Retina (tissue), 1 donor: ENCODE results near the gene WDR55.
"Not testable (repeated sequence)": the region's sequence is repeated elsewhere in the genome, so short reads cannot be mapped to it uniquely, and the experiment has no call there.

Experiments used
- DNase-seq: peaks from one replicate; pipeline ENCODE4 v3.0.0-alpha.2; 2016

WDR55 gene

DNA sequence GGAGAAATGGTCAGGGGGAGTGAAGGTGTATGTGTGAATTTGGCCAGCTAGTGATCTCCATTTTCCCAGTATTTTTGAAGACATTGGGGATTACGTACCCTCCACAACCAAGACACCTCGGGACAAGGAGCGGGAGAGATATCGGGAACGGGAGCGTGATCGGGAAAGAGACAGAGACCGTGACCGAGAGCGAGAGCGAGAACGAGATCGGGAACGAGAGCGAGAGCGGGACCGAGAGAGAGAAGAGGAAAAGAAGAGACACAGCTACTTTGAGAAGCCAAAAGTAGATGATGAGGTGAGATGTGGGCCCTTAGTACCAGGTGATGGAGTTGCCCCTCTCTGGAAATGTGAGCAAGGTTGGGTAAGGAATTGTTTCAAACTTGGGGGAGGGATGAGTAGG lies 5.8 kb upstream of the WDR55 start:
- DNase-seq, result no peak

DNA sequence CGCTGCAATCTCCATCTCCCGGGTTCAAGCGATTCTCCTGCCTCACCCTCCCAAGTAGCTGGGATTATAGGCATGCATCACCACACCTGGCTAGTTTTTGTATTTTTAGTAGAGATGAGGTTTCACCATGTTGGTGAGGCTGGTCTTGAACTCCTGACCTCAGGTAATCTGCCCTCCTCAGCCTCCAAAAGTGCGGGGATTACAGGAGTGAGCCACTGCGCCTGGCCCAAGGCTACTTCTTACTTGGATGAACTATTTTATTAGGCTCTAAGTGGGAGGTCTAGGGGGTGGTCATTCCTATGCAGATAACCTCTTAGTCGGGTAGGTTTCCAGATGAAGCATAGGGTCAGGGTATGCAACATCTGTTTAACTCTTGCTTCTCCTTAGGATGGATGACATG lies 4.3 kb upstream of the WDR55 start:
- not testable (repeated sequence) for DNase-seq

DNA sequence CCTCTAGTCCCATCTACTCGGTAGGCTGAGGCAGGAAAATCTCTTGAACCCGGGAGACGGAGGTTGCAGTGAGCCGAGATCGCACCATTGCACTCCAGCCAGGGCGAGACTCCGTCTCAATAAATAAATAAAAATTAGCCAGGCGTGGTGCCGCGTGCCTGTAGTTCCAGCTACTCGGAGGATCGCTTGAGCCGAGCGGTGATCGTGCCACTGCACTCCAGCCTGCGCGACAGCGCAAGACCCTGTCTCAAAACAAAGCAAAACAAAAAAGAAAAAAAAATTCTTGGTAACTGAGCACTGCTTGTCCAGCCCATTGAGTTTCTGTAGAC lies 710 bp upstream of the WDR55 start:
- no peak for DNase-seq

DNA sequence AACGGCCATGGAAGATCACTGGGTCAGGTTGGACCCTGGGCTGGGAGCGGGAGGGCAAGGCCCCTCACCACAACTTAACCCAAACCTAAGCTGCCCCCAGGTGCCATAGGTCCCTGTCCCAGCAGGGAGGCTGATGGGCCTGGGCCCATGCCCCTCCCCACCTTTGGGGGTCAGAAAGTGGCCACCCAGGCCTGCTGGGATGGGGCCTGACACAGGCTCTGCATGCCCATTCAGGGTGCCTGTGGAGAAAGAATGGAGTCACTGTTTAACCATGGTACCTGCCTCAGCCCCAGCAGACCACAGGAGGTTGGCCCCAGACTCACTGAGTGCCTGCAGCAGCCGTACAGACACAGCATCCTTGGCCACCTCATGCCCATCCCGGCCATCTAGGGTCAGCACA lies 6.3 kb downstream of the WDR55 start:
- not testable (repeated sequence) for DNase-seq

DNA sequence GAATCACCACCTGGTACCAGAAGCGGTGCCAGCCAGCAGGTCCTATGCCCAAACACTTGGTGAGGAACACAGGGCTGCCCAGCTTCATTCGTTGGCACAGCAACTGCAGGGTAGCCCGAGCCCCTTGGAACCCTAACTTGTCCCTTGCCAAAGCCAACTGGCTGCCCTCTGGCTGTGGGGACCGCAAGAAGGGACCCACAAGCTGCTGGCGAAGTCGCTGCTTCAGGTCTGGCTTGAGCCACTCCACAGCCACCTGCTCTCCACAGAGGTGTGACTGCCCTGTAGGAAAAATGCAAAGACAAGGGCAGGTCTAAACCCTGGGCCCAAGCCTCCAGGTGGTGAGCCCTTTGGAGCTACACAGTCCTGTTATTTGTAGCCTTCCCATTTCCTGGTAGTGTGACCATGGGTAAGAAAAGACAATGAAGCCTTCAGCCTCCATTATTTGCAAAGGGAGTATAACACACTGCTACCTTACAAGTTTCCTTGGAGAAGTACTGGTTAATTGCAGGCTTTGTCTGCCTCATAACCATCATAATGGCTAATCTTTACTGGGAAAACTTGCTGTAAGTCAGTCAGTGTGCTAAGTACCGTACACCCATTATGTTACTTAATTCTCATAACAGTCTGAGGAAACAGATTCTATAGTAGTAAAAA lies 6.9 kb downstream of the WDR55 start:
- no peak for DNase-seq

DNA sequence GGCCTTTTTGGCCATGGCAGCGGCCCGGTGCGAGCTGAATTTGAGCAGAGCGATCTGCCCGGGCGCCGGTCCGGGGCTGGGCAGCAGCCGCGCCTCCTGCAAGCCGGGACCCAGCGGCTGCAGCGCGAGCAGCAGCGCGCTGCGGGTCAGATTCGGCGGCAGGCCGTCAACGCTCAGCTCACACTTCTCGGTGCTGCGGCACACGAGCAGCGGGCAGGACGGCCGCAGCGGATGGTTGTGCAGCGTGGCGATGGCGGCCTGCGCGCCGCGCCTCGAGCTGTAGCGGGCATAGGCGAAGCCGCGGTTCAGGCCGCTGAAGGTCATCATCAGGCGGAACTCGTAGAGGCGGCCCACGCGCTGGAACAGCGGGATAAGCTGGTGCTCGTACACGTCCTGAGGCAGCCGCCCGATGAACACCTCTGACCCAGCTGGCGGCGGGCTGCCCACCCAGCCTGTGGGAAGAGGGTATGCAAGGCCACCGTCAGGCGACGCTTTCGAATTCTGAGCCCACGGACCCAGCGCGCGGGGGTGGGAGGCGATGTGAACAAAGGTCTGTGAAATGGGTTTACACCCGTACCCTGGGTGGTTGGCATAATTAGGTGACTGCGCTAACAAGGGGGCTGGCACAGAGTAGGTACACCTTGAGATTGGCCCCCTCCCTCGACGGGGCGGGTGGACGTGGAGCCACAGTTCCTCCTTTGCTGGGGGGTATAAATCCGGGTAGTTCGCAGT lies 7.9 kb downstream of the WDR55 start:
- DNase-seq, result peak; percentile 72

DNA sequence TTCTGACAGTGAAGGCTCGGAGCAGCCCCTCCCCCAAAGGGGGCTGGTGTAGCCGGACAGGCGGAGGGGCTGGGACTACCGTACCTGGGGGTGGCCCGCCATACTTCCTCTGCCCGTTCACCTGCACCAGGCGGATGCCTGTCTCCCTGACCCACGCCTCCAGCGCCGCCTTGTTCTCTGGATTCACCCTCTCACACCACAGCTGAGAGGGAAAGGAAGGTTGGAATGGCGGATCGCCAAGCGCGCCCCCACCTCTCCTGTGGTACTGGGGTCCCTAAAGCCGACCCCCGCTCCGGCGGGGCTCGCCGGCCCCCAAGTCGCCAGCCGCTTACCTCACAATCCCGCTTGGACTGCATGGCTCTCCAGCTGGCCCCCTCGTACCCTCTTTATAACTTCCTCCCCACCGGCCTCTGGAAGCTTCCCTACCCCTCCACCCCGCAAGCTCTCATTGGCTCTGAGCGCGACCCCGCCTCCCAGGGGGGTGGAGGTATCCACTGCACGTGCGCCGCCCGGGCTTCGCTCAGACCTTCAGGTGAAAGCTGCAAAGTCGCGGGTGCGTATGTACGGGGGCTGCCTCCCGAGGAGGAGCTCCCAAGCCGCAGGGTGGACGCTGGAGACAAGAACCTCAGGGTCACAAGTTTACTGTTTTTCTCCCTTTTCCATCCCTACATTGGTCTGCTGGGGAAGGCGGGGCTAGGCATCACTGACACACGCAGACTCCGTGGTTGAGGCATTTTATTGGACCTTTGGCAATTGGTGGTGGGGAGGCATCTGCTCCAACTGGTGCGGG lies 8.7 kb downstream of the WDR55 start, which contains the start of gene DND1:
Gene DND1, minus strand, starts transcription at position 390 of the 790 bp plus-strand sequence. Its CDS starts 34 bp downstream, at position 356.
- no peak for DNase-seq

DNA sequence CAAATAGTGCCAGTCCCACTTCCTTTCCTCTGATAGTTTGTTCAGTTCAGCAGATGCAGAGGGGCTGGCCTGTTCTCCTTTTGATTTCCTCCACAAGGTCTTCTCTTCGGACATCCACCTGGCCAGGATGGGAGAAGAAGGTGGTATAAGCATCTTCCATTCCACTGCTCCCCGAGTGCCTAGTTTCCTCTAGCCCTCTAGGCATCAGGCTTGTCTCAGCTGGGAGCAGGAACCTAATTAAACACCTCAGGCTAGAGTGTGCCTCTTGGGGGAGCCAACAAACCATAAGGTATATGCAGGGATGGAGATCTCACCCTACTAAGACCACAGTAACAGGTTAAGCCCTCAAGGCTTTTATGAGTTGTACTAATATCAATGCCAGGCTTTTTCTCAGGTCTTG lies 9.5 kb downstream of the WDR55 start:
- no peak for DNase-seq

DNA sequence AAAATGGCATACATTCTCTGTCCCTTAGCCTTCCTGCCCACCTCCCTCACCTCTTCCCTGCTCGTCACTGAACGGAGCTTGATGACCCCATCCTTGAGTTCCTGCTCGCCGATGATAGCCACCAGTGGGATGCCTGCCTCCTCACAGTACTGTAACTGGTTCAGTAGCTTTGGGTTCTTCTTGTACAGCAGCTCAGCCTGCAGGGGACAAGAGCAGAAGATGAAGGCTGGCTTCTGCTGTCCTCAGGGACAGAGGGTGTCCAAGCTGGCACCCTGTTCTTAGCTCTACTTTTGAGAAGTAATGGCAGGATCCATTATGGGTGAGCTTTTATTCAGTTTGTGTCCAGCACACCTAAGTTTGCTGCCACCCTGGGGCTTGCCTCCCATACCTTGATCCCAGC lies 9.9 kb downstream of the WDR55 start:
- DNase-seq, result no peak

DNA sequence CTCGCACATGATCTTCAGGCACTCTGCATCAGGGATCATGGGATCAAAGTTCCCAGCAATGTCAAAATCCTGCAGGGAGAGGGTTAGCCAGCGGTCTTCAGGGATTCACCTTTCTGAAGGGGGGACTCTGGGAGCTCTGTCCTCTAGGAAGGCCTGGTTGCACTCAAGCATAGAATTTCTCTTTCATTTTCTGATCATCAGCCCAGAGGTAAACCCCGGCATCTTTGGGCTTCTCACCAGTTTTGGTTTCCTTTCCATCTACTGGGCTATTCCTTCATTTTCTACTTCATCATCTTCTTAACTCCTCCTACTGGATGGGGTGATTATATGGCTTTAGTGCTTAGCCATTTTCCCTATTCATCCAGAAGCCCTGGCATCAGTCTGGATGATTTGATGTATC lies 13.2 kb downstream of the WDR55 start:
- no peak for DNase-seq

DNA sequence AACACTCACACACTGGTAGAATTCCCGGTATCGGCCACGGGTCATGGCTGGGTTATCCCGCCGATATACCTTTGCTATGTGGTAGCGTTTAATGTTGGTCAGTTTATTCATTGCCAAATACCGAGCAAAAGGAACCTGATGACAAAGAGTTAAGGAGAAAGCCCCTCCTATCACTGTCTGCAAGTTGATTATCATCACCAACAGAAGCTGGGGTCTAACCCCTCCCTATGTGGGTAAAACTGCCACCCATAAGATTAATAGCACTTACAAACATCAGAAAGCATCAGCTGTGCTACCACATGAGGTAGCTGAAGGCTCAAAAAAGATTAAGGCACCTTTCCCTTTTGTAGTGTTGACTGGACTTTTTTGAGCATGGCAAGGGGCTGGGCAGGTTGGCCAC lies 14.3 kb downstream of the WDR55 start:
- no peak for DNase-seq

DNA sequence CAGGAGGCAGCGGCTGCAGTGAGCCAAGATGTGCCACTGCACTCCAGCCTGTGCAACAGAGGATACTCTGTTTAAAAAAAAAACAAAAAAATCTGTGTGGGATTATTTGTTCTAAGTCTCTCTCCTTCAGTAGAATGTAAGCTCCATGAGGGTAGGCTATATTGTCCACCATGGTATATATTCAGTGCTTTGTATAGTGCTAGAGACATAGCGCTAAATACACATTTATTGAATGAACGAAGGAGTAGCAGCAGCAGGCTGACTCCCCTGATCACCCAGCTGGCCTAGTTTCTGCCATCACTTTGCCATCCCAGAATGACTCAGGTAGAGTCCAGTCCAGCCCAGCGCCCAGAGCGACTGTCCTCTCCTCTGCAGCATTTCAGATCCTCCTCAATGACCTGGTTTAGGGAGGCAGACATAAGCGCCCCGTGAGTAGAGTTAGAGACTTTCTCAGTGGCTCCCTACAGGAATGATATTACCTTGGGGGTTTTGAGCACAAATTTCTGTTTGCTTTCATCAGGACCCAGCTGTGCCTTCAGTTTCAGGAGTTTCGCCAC lies 25.8 kb downstream of the WDR55 start:
- no peak for DNase-seq

DNA sequence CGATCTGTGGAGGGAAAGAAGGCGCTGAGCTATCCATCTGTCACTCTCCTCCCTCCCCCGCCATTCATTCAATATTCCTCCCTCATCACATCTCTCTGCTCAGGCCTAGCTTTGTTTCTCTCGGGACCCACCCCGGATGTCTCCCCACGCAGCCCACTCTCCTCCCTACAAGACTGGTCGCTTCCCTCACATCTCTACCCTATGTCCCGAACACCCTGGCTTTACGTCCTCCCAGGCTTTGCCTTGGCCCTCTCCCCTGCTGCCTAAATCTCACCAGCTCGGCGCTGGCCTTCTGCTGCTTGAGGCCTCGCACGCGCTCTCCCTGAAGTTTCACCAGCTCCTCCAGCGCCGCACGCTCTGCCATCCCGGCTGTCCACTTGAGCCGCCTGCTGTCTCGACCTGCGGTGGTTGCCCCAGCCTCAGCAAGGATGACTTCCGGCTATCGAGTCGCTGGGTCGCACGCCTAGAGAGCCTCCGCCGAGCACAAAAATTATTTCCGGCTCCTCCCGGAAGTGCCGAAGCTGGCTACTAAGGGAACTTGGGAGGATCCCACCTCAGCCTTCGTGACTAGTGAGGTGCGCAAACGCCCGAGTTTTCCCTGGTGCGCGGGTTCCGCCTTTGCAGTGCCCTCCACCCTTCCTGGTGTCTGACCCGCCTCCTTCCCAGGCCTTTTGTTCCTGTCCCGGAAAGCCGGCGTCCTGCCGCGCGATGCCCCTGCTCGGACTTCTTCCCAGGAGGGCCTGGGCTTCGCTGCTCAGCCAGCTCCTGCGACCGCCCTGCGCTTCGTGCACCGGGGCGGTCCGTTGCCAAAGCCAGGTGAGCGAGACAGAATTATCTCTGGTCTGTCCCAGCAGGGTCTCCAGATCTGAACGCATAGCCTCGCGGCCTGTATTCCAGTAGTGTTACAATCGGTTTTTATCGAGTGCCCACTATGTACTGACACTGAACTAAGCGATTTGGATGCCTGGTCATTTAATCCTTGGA lies 26.5 kb downstream of the WDR55 start, which contains the start of the genes HARS1 and HARS2:
Gene HARS1, minus strand, starts transcription at position 430 of the 984 bp plus-strand sequence. Its CDS starts 66 bp downstream, at position 364.
Gene HARS2, plus strand, starts transcription at position 515 of the 984 bp plus-strand sequence. Its CDS starts 194 bp downstream, at position 709.
- DNase-seq, result peak; percentile 95

DNA sequence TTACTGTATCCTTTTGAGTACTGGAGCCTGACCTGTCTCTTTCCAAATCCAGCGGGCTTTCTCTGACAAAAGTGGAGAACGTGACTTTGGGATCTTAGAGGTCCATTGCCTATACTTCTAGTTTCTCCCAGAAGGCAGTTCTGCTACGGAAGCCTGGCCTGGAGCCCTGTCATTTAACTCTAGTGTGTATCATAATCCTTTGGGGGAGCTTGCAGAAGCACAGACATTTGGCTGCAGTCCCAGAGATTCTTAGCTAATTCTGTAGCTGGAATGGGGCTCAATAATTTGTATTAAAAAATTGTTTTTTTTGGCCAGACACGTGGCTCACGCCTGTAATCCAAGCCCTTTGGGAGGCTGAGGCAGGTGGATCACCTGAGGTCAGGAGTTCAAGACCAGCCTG lies 29.6 kb downstream of the WDR55 start:
- DNase-seq, result no peak

DNA sequence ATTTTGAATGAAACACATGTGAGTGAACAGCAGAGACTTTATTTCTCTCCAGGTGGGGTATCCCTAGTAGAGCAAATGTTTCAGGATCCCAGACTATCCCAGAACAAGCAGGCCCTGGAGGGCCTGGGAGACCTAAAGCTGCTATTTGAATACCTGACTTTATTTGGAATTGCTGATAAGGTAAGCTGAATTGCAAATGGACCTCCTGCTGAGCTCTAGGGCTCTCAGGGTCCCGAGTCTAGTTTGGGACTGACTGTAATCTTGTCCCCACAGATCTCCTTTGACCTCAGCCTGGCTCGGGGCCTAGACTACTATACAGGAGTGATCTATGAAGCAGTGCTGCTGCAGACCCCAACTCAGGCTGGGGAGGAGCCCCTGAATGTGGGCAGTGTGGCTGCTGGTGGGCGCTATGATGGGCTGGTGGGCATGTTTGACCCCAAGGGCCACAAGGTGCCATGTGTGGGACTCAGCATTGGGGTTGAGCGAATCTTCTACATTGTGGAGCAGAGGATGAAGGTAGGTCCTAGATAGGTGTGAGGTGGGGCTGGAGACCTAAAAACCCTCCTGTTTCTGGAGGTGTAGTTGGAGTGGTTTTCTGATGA lies 32.3 kb downstream of the WDR55 start:
- DNase-seq, result no peak

DNA sequence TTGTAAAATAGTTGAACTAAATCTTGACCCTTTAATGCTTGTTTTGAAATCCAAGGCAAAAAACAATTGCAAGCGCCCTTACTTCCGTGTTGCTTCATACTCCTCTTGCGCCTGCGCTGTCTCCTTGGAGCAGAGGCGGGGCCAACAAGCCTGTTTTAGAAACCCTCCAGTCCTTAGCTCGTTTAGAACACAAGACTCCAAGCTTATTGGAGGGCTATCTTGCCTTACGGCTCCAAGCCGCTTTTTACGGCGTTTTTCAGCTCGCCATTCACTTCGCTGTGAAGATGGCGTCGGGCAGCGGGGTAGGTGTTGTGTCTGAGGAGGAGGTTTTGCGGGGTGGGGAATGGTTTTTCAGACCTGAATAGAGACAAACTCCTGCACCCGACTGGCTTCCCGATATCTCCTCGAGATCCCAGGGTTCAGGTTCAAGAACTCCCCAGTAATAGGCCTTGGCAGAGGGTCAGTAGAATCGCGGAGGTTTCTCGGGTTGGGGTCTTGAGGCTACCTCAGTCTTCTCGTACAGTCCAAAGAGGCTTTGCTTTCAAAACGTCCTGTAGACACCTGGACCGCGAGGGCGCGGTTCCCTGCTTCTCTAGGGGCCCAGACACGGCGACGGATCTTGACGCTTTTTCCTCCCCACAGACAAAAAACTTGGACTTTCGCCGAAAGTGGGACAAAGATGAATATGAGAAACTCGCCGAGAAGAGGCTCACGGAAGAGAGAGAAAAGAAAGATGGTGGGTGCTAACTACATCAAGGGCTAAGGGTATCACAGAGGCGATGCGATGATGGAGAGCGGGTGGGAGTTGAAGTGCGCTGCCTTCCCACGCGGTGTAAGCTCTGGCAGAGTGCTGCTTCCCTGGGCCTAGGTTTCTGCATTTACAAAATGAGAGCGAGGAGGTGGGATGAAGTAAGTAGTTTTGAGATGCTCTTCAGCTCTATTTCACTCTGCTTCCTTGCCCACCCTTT lies 35.8 kb downstream of the WDR55 start, which contains the start of gene ZMAT2:
Gene ZMAT2, plus strand, starts transcription at position 271 of the 968 bp plus-strand sequence. Its CDS starts 14 bp downstream, at position 285.
- peak; percentile 90 for DNase-seq

DNA sequence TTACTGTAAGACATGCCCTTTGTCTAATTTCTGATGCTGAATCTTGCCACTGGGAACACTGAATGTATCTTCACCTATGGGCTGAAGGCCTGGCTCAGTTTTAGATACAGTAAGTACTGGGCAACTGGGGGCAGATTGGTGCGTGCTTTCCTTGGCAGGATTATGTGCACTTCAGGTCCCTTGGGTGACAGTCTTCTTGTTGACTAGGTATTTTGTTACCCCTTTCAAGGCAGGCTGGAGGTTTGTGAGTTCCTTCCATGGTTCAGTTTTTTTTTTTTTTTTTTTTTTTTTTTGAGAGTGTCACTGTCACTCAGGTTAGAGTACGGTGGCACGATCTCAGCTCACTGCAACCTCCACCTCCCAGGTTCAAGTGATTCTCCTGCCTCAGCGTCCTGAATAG lies 43.1 kb downstream of the WDR55 start:
- DNase-seq, result no peak

DNA sequence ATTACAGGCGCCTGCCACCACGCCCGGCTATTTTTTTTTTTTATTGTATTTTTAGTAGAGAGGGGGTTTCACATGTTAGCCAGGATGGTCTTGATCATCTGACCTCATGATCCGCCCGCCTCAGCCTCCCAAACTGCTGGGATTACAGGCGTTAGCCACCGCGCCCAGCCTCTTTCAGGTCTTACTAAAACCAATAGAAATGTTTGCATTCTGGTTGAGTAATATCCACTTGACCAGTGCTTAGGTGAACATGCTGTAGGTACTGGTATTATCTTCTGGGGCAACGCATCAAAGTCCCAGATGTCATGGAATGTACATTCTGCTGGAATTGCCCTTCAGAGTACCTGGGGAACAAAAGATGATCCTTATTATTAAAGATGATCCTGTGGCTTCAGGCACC lies 44.1 kb downstream of the WDR55 start:
- not testable (repeated sequence) for DNase-seq

DNA sequence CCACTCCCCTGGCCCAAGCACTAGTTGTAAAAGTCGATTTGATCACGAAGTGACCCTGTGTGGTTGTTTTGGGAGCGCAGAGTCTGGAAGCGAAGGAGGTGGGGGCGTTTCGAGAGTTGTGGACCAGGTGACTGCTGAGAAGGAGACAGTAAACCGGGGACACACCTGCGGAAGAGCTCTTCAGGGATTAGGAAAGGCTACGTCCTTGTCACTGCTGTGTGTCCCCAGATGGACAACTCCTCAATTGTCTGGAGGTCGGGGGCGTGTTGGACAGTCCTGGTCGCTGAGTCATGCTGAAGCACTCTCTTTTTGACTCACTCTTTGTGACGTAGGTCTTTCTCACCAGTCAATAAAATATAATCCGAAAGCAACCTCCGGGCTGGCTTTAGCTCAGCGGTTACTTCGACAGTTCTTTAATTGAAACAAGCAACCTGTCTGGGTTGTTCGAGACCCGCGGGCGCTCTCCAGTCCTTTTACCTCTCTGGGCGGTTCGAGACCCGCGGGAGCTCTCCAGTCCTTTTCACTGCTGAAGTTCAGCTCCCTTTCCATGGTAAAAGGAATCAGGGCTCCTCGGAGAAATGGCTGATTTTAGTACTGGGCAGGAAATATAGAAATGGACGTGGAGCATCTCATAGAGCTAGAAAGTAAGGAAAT lies 46.3 kb downstream of the WDR55 start:
- peak; percentile 69 for DNase-seq

DNA sequence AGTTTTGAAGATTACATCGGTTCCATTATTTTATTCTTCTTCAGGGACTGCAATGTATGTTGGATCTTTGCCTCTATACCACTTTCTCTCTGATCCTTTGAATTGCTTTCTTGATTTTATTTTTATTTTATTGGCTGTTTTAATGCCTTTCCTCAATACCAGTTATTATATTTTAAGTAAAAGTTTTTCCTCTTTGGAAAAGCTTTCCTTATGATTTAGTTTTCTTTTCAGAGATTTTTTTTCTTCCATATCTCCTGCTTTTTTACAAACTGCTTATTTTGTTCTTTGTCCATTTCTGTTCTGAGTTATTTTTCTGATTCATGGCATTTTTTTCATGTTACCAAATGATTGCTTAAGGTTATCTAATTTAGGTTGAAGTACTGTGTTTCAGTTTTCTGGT lies 47.1 kb downstream of the WDR55 start:
- no peak for DNase-seq
